WERI-Rb-1 (cell line): Measurements from ENCODE around the gene LDLRAD1.
"Not testable (repeated sequence)": the region's sequence is repeated elsewhere in the genome, so short reads cannot be mapped to it uniquely, and the experiment has no call there.

Source experiments
- DNase-seq: peaks from one replicate; pipeline ENCODE4 v3.0.0-alpha.2; 2020
- H3K27ac ChIP-seq: fragments of 250-450 bp; sonication (Bioruptor Pico); 2 replicates; pipeline ENCODE4 v1.5.1; 2020; ENCODE audit warnings: mild to moderate bottlenecking, moderate library complexity
- H3K27me3 ChIP-seq: fragments of 250-450 bp; sonication (Bioruptor Pico); 2 replicates; pipeline ENCODE4 v1.5.1; 2021; ENCODE audit warnings: mild to moderate bottlenecking, low read depth, moderate library complexity; ENCODE audit not compliant: insufficient read depth, severe bottlenecking
- H3K36me3 ChIP-seq: fragments of 250-450 bp; sonication (Bioruptor Pico); 2 replicates; pipeline ENCODE4 v1.5.1; 2020; ENCODE audit warnings: mild to moderate bottlenecking, moderate library complexity
- H3K4me3 ChIP-seq: 2 replicates; pipeline ENCODE4 v1.5.1; 2011; ENCODE audit warnings: low read depth, mild to moderate bottlenecking, control low read depth, low read length
- H3K9me3 ChIP-seq: fragments of 250-450 bp; sonication (Bioruptor Pico); 2 replicates; pipeline ENCODE4 v1.5.1; 2021; ENCODE audit warnings: mild to moderate bottlenecking, moderate library complexity; ENCODE audit not compliant: severe bottlenecking
- TF ChIP-seq, protein P1 (sequence below): IDR thresholded peaks from 2 replicates; pipeline ENCODE4 v1.5.1; 2011; ENCODE audit warnings: low read depth, mild to moderate bottlenecking, control low read depth, inconsistent platforms, low read length

The LDLRAD1 gene

DNA sequence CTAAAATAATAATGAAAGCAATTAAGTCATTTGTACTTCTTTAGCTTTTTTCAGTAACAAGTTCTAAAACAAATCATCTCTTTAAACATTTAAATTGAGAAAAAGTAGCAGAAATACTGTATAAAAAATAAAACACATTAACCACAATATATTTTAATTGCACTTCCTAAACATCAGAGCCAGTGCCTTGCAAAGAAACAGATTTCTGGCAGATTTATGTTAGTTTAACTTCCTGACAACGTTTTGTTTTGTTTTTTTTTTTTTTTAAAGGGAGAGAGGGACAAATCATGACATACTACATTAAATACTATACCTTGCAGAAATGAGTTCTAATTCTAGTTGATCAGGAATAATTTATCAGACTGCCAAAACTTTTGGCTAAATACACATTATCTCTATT is 23.8 kb upstream of the LDLRAD1 start:
- Histone ChIP-seq H3K27me3 (no peaks in the 10 kb centered on the region), H3K4me3 (no peak overlapping the region), H3K27ac (no peak overlapping the region), H3K9me3 (no peaks in the 10 kb centered on the region), H3K36me3 (peaks cover 41% of the 10 kb centered on the region)
- no peak for DNase-seq
- TF ChIP-seq, protein P1, sequence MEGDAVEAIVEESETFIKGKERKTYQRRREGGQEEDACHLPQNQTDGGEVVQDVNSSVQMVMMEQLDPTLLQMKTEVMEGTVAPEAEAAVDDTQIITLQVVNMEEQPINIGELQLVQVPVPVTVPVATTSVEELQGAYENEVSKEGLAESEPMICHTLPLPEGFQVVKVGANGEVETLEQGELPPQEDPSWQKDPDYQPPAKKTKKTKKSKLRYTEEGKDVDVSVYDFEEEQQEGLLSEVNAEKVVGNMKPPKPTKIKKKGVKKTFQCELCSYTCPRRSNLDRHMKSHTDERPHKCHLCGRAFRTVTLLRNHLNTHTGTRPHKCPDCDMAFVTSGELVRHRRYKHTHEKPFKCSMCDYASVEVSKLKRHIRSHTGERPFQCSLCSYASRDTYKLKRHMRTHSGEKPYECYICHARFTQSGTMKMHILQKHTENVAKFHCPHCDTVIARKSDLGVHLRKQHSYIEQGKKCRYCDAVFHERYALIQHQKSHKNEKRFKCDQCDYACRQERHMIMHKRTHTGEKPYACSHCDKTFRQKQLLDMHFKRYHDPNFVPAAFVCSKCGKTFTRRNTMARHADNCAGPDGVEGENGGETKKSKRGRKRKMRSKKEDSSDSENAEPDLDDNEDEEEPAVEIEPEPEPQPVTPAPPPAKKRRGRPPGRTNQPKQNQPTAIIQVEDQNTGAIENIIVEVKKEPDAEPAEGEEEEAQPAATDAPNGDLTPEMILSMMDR = no peak

DNA sequence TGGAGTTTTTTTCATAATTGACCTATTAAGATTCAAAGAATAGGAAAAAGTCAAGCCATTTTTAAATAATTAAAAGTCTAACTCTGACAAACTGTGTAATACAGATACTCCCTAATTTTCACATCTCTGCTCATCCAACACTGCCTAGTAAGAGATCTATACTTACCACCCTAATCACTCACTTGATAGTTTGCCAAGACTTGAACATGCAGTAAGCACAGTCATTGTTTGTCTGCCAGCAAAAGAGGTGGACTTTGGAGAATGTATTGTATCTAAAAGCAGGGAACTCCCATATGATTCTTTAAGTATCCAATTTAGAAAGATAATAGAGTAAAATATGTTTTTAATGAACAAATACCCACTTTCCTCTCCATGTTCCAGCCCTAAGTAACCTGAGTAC is 19.5 kb upstream of the LDLRAD1 start:
- Histone ChIP-seq H3K27ac (no peak overlapping the region), H3K9me3 (no peaks in the 10 kb centered on the region), H3K4me3 (no peak overlapping the region), H3K27me3 (no peaks in the 10 kb centered on the region), H3K36me3 (peaks cover 54% of the 10 kb centered on the region)
- TF ChIP-seq, protein P1 = no peak
- DNase-seq = no peak

DNA sequence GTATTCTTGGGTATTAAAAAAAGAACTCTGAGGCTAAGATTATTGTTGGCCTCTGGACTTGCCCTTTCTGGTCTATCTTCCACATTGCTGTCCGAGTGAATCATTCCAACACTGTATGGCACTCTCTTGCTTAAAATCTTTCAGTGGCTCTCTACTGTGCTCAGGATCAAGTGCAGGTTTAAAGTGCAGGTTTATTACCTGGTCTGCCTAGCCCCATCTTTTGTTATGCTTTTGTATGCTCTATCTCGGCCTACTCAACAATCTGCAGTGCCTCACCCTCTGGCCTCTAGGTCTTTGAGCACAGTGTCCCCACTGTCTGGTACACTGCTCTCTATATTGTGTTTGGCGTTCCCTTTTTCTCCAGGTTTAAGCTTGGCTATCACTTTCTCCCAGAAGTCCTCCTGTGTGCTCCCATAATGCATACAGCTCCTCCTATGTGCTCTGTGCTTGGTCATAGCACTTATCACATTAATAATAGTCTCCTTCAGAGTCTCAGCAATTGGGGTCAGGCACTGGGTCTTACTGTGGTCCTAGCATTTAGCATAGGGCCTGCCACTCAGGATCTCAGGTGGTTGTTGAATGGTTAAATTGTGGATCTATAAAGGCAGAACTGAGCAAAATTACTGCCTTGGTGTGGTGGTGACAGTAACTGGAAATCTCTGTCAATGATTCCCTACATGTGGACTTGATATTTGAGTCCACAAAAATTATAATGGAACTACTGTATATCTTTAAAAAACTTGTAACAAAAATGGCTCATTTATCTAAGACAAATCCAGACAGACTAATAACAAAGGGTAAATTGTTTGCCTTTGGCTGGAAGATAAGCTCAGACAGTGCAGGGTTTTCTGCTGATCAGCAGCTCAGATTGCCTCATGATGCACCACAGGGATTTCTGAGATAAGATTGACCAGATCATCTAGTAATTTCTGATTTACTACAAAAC is 10.6 kb upstream of the LDLRAD1 start:
- Histone ChIP-seq H3K36me3 (peaks cover 17% of the 10 kb centered on the region), H3K27ac (no peak overlapping the region), H3K4me3 (no peak overlapping the region), H3K27me3 (no peaks in the 10 kb centered on the region), H3K9me3 (no peaks in the 10 kb centered on the region)
- DNase-seq = no peak
- TF ChIP-seq, protein P1 = no peak

DNA sequence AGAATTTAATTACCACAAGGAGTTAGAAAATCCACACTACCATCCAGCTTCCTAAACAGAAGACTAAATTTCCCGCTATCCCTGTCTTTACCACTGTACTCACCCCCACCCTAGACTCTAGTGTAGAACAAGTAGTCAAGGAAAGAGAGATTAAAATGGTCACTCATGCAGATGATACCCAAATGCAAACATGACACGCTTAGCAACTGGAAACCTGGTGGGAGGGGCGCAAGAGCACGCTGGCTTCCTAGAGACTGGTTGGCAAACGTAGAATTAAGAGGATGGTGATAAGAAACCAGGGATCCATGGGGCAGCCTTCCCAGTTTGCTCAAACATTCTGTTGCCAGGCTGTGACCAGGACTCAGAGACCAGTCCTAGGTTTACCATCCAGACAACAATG is 9.9 kb upstream of the LDLRAD1 start:
- DNase-seq = no peak
- no peaks in the 10 kb centered on the region for H3K9me3 ChIP-seq
- no peak overlapping the region for H3K4me3 ChIP-seq
- peaks cover 17% of the 10 kb centered on the region for H3K36me3 ChIP-seq
- TF ChIP-seq, protein P1 = no peak
- no peak overlapping the region for H3K27ac ChIP-seq
- no peaks in the 10 kb centered on the region for H3K27me3 ChIP-seq

DNA sequence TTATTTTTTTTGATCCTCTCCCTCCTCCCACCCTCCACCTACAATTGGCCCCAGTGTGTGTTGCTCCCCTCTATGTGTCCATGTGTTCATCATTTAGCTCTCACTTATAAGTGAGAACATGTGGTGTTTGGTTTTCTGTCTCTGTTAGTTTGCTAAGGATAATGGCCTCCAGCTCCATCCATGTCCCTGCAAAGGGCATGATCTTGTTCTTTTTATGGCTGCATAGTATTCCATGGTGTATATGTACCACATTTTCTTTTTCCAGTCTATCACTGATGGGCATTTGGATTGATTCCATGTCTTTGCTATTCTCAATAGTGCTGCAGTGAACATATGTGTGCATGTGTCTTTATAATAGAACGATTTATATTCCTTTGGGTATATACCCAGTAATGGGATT is 6.8 kb upstream of the LDLRAD1 start:
- not testable (repeated sequence) for H3K27ac ChIP-seq, H3K4me3 ChIP-seq, H3K9me3 ChIP-seq, H3K36me3 ChIP-seq, DNase-seq, H3K27me3 ChIP-seq

DNA sequence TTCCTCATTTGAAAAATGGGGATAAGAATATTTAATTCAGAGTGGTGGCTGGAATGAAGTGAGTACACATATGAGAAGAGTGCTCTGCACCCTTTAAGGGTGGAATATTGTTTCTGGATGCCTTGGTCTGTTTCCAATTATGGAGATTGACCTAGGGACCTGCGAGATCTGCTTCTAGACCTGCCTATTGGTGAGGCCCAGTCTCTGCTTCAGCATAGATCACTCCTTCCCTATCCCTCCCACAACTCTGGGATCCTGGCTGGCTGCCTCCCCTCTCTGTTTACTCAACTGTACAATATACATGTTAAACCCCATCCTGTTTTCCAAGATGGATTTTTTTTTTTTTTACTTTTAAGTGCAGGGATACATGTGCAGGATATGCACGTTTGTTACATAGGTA is 6.4 kb upstream of the LDLRAD1 start:
- no peaks in the 10 kb centered on the region for H3K27me3 ChIP-seq
- TF ChIP-seq, protein P1 = no peak
- no peaks in the 10 kb centered on the region for H3K9me3 ChIP-seq
- H3K27ac ChIP-seq = no peak overlapping the region
- DNase-seq = no peak
- H3K4me3 ChIP-seq = no peak overlapping the region
- no peaks in the 10 kb centered on the region for H3K36me3 ChIP-seq

DNA sequence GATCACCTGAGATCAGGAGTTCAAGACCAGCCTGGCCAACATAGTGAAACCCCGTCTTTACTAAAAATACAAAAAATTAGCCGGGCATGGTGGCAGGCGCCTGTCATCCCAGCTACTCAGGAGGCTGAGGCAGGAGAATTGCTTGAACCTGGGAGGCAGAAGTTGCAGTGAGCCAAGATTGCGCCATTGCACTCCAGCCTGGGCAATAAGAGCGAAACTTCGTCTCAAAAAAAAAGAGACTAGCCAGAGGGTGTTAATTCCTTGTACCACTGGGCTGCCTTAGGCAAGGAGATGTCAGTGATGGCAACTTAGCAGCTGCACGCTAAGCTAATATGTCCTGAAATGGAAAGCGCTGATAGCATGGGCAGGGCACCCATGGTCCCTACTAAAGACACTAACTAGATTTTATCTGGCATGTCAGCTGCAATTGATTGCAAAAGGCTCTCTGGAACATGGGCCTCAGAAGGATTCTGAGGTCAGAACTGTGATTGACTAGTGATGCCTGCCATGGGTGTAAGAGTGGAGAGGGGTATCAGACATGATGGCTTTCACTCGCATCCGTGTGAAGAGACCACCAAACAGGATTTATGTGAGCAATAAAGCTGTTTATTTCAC is 1.7 kb upstream of the LDLRAD1 start:
- not testable (repeated sequence) for H3K27ac ChIP-seq, H3K36me3 ChIP-seq, H3K27me3 ChIP-seq, H3K9me3 ChIP-seq, H3K4me3 ChIP-seq, DNase-seq
